ENCODE data around the gene FOSL1. TPM values are rescaled to one million over a fixed set of nuclear protein-coding genes. Genes with fewer than 3 reads are reported as not detected.

FOSL1 gene
- total and polyA plus RNA-seq, 2 donors (not counting 3 experiments of a cell fraction or from before 2014, with no cell fraction given): 18.1 to 53.8 TPM

DNA sequence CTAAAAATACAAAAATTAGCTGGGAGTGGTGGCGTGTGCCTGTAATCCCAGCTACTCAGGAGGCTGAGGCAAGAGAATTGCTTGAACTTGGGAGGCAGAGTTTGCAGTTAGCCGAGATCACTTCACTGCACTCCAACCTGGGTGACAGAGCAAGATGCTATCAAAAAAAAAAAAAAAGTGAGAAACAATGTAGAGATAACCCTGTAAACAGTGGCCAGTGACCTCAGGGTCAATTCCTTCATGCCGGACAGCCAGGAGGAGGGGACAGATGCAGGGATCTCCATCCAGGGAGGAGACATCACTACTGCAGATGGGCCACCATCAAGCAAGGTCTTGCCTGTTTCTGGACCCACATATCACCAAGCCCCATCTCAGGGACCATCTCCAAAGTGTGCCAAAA is 52.4 kb downstream of the FOSL1 start:
- intact Hi-C loops (cut with micrococcal nuclease): no loop called here

More for the DNA sequence above, 52.4 kb downstream of the FOSL1 start:
- Histone ChIP-seq H3K9ac (replicated peaks; ENCODE audit: extremely low read depth, insufficient read depth, low read length) (no peak overlapping the region), H3K4me3 (replicated peaks in 1 of 3; ENCODE audit: insufficient read depth in 1 of 3, low read depth in 1 of 3, low read length in 3 of 3) (no peak overlapping the region), H3K4me2 (ENCODE audit: insufficient read depth, low read length) (no peak overlapping the region), H3K79me2 (ENCODE audit: control insufficient read depth, insufficient read depth, low read length) (no peaks in the 10 kb centered on the region), H2AFZ (ENCODE audit: low read depth, low read length) (no peak overlapping the region), H3K9me3 (replicated peaks; ENCODE audit: control insufficient read depth, insufficient read depth, low read length) (no peaks in the 10 kb centered on the region), H4K20me1 (replicated peaks; ENCODE audit: control insufficient read depth, extremely low read depth, insufficient read depth, low read length) (no peaks in the 10 kb centered on the region), H3K36me3 (ENCODE audit: control insufficient read depth in 2 of 2, extremely low read depth in 1 of 2, insufficient read depth in 2 of 2, low read length in 2 of 2) (peaks cover 0 to 11% of the 10 kb centered on the region in 2 experiments), H3K4me1 (ENCODE audit: control insufficient read depth, extremely low read depth, insufficient read depth, low read length) (no peaks in the 10 kb centered on the region), H3K27me3 (ENCODE audit: control insufficient read depth in 2 of 2, insufficient read depth in 2 of 2, low read length in 2 of 2) (no peaks in the 10 kb centered on the region), H3K27ac (ENCODE audit: insufficient read depth, low read depth, low read length) (no peak overlapping the region), H3K9me1 (replicated peaks; ENCODE audit: control insufficient read depth, extremely low read depth, insufficient read depth, low read length) (no peaks in the 10 kb centered on the region)
- TF ChIP-seq GATA2 (IDR thresholded peaks at IDR 0.05; ENCODE audit: insufficient read depth, insufficient read length, low read depth, low read length) (no peak), FOS (IDR thresholded peaks at IDR 0.05; ENCODE audit: borderline replicate concordance, insufficient read depth, low read length) (no peak), POLR2A (IDR thresholded peaks at IDR 0.05; ENCODE audit: low read depth, low read length) (no peak), POLR2AphosphoS5 (IDR thresholded peaks at IDR 0.05; ENCODE audit: insufficient read depth, low read depth, low read length) (no peak), MYC (IDR thresholded peaks at IDR 0.05; ENCODE audit: low read depth, low read length) (no peak), EZH2 (IDR thresholded peaks at IDR 0.05; ENCODE audit: borderline replicate concordance, low read depth, low read length, severe bottlenecking) (no peak), JUN (IDR thresholded peaks at IDR 0.05; ENCODE audit: borderline replicate concordance, insufficient read depth, insufficient read length, low read depth) (no peak)
- TF ChIP-seq, protein P1, sequence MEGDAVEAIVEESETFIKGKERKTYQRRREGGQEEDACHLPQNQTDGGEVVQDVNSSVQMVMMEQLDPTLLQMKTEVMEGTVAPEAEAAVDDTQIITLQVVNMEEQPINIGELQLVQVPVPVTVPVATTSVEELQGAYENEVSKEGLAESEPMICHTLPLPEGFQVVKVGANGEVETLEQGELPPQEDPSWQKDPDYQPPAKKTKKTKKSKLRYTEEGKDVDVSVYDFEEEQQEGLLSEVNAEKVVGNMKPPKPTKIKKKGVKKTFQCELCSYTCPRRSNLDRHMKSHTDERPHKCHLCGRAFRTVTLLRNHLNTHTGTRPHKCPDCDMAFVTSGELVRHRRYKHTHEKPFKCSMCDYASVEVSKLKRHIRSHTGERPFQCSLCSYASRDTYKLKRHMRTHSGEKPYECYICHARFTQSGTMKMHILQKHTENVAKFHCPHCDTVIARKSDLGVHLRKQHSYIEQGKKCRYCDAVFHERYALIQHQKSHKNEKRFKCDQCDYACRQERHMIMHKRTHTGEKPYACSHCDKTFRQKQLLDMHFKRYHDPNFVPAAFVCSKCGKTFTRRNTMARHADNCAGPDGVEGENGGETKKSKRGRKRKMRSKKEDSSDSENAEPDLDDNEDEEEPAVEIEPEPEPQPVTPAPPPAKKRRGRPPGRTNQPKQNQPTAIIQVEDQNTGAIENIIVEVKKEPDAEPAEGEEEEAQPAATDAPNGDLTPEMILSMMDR (IDR thresholded peaks at IDR 0.05; ENCODE audit: extremely low read depth in 1 of 2, insufficient read depth in 1 of 2, low read depth in 1 of 2, low read length in 2 of 2): no peak
- FAIRE-seq: no peak
- DNase-seq (ENCODE audit: low read depth, low spot score): no peak
- ChIA-PET POLR2A (no interaction called here), CTCF (interaction anchor here (1.3 to 2.8 kb wide), 2 partner anchors 10 to 15 kb away, joined by 6 read pairs; no protein-coding TSS in a partner anchor)
- dilution Hi-C loops (cut with MboI; ENCODE audit: extremely low pct_ligation_motif_present, low sequenced_read_pairs): no loop called here
- no TSS peak for BruUV-seq (replicated peaks)

Data from endothelial cell of umbilical vein (primary cell).